ENCODE measurements around the gene DGKZ. TPM values are rescaled to one million over a fixed set of nuclear protein-coding genes. Genes with fewer than 3 reads are reported as not detected.

DGKZ gene
- total RNA-seq, 1 experiment from 2014 or later = 68.9 TPM

DNA sequence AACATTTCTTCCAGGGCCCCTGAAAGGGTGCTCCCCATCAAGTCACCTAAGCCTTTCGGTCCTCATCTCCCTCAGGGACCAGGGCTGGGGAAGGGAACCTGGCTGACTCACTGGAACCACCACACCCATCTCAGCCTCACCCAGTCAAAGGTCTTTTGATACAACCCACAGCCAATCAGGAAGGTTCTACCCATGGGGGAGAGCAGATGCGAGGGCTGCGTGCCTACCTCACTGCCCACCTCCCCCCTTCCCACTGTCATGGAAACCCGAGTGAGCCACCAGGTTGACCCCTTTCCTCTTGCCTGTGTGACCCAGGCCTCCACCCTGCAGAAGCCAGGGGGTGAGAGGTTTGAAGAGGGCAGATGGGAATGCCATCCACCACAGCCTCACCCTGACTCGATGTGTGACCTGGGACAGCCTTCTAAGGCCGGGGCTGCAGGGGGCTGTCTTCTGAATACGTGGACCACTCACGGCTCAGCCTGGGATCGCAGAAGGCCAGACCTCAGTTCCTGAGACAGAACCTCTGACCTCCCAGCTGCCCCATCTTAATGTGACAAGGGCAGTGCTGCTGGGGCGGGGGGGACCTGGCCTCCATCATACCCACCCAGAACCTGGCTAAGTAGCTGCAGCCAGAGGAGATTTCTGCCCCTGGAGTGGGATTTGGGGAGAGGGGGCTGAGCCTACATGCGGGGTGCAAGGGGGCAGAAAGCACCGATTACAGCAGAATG lies 36.9 kb downstream of the DGKZ start:
- Histone ChIP-seq H2BK15ac (ENCODE audit: low read depth, low read length) (no peak overlapping the region), H3K4me2 (ENCODE audit: insufficient read depth, insufficient read length, low read length) (no peak overlapping the region), H2BK5ac (ENCODE audit: insufficient read length, low read length) (no peak overlapping the region), H2AK5ac (ENCODE audit: insufficient read length, low read length) (no peak overlapping the region), H3K14ac (ENCODE audit: insufficient read depth, low read length) (no peak overlapping the region), H3K4ac (ENCODE audit: low read depth, low read length) (no peak overlapping the region), H2BK20ac (ENCODE audit: low read depth, low read length, poor library complexity, severe bottlenecking) (no peak overlapping the region), H3K79me2 (ENCODE audit: insufficient read depth, low read length) (no peaks in the 10 kb centered on the region), H3K79me1 (ENCODE audit: insufficient read depth, low read depth, low read length, poor library complexity, severe bottlenecking) (no peaks in the 10 kb centered on the region), H4K8ac (replicated peaks; ENCODE audit: insufficient read length, low read depth, low read length) (no peak overlapping the region), H3K9ac (ENCODE audit: extremely low read depth, insufficient read length, low read length) (no peak overlapping the region), H3K9me3 (ENCODE audit: control insufficient read depth, low read depth, low read length) (no peaks in the 10 kb centered on the region), H3K23ac (ENCODE audit: insufficient read length, low read depth, low read length) (no peak overlapping the region), H2BK120ac (ENCODE audit: low read depth, low read length, poor library complexity, severe bottlenecking) (no peak overlapping the region), H3T11ph (ENCODE audit: low read length) (no peak overlapping the region), H3K18ac (ENCODE audit: insufficient read length, low read depth, low read length) (no peak overlapping the region), H2AFZ (ENCODE audit: low read length) (no peak overlapping the region), H3K23me2 (ENCODE audit: insufficient read length, low read depth, low read length, poor library complexity, severe bottlenecking) (peaks cover 8% of the 10 kb centered on the region), H4K20me1 (ENCODE audit: control insufficient read depth, insufficient read depth, insufficient read length) (no peaks in the 10 kb centered on the region), H3K4me1 (ENCODE audit: insufficient read depth, low read length) (peaks cover 4% of the 10 kb centered on the region; the same call in 1 of the 2 replicates), H3K56ac (ENCODE audit: insufficient read length, low read depth, low read length) (no peak overlapping the region), H4K91ac (ENCODE audit: insufficient read length, low read depth, low read length) (no peak overlapping the region), H3K27me3 (ENCODE audit: insufficient read depth, low read length) (peaks cover 6% of the 10 kb centered on the region; the same call in 1 of the 2 replicates), H2BK12ac (ENCODE audit: insufficient read length, low read depth, low read length) (no peak overlapping the region), H3K27ac (ENCODE audit: insufficient read length, low read depth, low read length) (no peak overlapping the region), H4K5ac (ENCODE audit: insufficient read length, low read depth, low read length) (no peak overlapping the region)
- TF ChIP-seq, protein P1, sequence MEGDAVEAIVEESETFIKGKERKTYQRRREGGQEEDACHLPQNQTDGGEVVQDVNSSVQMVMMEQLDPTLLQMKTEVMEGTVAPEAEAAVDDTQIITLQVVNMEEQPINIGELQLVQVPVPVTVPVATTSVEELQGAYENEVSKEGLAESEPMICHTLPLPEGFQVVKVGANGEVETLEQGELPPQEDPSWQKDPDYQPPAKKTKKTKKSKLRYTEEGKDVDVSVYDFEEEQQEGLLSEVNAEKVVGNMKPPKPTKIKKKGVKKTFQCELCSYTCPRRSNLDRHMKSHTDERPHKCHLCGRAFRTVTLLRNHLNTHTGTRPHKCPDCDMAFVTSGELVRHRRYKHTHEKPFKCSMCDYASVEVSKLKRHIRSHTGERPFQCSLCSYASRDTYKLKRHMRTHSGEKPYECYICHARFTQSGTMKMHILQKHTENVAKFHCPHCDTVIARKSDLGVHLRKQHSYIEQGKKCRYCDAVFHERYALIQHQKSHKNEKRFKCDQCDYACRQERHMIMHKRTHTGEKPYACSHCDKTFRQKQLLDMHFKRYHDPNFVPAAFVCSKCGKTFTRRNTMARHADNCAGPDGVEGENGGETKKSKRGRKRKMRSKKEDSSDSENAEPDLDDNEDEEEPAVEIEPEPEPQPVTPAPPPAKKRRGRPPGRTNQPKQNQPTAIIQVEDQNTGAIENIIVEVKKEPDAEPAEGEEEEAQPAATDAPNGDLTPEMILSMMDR (conservative IDR thresholded peaks at IDR 0.05) = no peak
- Mint-ChIP-seq H3K27me3 (ENCODE audit: low read depth) (peaks cover 44% of the 10 kb centered on the region), H3K36me3 (ENCODE audit: insufficient read depth in 1 of 3, low read depth in 3 of 3) (peaks cover 5 to 10% (median 9%) of the 10 kb centered on the region in 3 experiments; a peak in 5 of 7 replicates), H3K27ac (no peak overlapping the region), H3K4me1 (peaks cover 16 to 39% of the 10 kb centered on the region in 2 experiments), H3K4me3 (0 out of 5 replicates have a peak overlapping the region, but pooled peaks of 1 of the 2 experiments have one; percentile 41), H3K9me3 (no peaks in the 10 kb centered on the region)
- DNase-seq = no peak
- no CpG with 5 or more reads among the region's 12 CpGs for WGBS (ENCODE audit: extremely low coverage, insufficient read length, low lambda C conversion rate)
